ENCODE data around the gene LKAAEAR1.

Gene LKAAEAR1

GRCh38 chr20:64099880-64100565 lies 15.8 kb upstream of the LKAAEAR1 start:
- TF ChIP-seq POLR2AphosphoS5 (IDR thresholded peaks at IDR 0.05; ENCODE audit: low read depth, low read length), result no peak
- TF ChIP-seq SIN3A (IDR thresholded peaks at IDR 0.05; ENCODE audit: borderline replicate concordance, insufficient read depth, low read length), result no peak
- TF ChIP-seq TAF1 (IDR thresholded peaks at IDR 0.05; ENCODE audit: borderline replicate concordance, insufficient read depth, low read length), result no peak
- no peak for TF ChIP-seq FOXP2 (optimal IDR thresholded peaks at IDR 0.05; ENCODE audit: borderline replicate concordance, extremely low read depth, extremely low read length, insufficient read depth)
- no peak for TF ChIP-seq REST (IDR thresholded peaks at IDR 0.05; ENCODE audit: insufficient read depth in 1 of 2, low read depth in 2 of 2, low read length in 2 of 2)

DNA sequence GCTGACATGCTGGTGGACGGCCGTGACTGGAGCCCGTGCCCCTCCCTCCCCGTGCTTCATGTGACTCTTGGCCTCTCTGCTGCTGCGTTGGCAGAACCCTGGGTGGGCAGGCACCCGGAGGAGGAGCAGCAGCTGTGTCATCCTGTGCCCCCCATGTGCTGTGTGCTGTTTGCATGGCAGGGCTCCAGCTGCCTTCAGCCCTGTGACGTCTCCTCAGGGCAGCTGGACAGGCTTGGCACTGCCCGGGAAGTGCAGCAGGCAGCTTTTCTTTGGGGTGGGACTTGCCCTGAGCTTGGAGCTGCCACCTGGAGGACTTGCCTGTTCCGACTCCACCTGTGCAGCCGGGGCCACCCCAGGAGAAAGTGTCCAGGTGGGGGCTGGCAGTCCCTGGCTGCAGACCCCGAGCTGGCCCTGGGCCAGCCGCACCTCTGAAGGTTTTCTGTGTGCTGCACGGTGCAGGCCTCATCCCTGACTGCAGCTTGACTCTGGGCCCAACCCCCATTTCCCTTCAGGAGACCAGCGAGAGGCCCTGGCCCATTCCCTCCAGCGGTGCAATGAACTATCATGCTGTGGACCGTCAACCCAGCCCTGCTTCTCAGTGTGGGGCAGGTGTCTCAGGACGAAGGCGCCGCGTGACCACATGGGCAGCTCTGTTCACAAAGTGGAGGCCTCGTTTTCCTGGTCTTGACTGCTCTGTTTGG lies 15.0 kb upstream of the LKAAEAR1 start:
- no peak for TF ChIP-seq FOXP2 (optimal IDR thresholded peaks at IDR 0.05; ENCODE audit: borderline replicate concordance, extremely low read depth, extremely low read length, insufficient read depth)
- no peak for TF ChIP-seq POLR2AphosphoS5 (IDR thresholded peaks at IDR 0.05; ENCODE audit: low read depth, low read length)
- TF ChIP-seq REST (IDR thresholded peaks at IDR 0.05; ENCODE audit: insufficient read depth in 1 of 2, low read depth in 2 of 2, low read length in 2 of 2), result no peak
- no peak for TF ChIP-seq SIN3A (IDR thresholded peaks at IDR 0.05; ENCODE audit: borderline replicate concordance, insufficient read depth, low read length)
- TF ChIP-seq TAF1 (IDR thresholded peaks at IDR 0.05; ENCODE audit: borderline replicate concordance, insufficient read depth, low read length), result no peak

DNA sequence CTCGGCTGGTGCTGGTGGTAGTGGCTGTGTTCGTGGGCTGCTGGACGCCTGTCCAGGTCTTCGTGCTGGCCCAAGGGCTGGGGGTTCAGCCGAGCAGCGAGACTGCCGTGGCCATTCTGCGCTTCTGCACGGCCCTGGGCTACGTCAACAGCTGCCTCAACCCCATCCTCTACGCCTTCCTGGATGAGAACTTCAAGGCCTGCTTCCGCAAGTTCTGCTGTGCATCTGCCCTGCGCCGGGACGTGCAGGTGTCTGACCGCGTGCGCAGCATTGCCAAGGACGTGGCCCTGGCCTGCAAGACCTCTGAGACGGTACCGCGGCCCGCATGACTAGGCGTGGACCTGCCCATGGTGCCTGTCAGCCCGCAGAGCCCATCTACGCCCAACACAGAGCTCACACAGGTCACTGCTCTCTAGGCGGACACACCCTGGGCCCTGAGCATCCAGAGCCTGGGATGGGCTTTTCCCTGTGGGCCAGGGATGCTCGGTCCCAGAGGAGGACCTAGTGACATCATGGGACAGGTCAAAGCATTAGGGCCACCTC lies 14.3 kb upstream of the LKAAEAR1 start:
- TF ChIP-seq TAF1 (IDR thresholded peaks at IDR 0.05; ENCODE audit: borderline replicate concordance, insufficient read depth, low read length) (no peak), SIN3A (IDR thresholded peaks at IDR 0.05; ENCODE audit: borderline replicate concordance, insufficient read depth, low read length) (no peak), POLR2AphosphoS5 (IDR thresholded peaks at IDR 0.05; ENCODE audit: low read depth, low read length) (no peak), REST (IDR thresholded peaks at IDR 0.05; ENCODE audit: insufficient read depth in 1 of 2, low read depth in 2 of 2, low read length in 2 of 2) (no peak), FOXP2 (optimal IDR thresholded peaks at IDR 0.05; ENCODE audit: borderline replicate concordance, extremely low read depth, extremely low read length, insufficient read depth) (no peak)

DNA sequence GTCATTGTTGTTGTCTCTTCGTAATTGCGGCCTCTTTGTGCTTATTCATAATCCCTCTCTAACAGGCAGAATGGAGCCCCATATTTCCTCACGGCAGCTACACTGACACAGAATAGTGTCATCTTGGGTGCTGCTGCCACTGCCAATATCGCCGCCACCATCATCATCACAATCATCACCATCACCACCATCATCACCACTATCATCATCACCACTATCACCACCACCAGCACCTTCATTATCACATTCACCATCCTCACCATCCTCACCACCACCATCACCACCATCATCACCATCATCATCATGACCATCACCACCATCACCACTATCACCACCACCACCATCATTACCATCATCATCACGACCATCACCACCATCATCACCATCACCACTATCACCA lies 12.3 kb upstream of the LKAAEAR1 start:
- TF ChIP-seq FOXP2 (optimal IDR thresholded peaks at IDR 0.05; ENCODE audit: borderline replicate concordance, extremely low read depth, extremely low read length, insufficient read depth) (no peak), POLR2AphosphoS5 (IDR thresholded peaks at IDR 0.05; ENCODE audit: low read depth, low read length) (no peak), SIN3A (IDR thresholded peaks at IDR 0.05; ENCODE audit: borderline replicate concordance, insufficient read depth, low read length) (no peak), REST (IDR thresholded peaks at IDR 0.05; ENCODE audit: insufficient read depth in 1 of 2, low read depth in 2 of 2, low read length in 2 of 2) (no peak)

Measured in PFSK-1 (cell line).